HL-60/S4 (cell line): ENCODE measurements around the gene KIF26A.

Source experiments
- in situ Hi-C: fragments of 300-500 bp; cut with MboI; formaldehyde crosslinking; loops from 2 replicates; pipeline ENCODE4 v1.14.3; 2022; ENCODE audit warnings: low sequenced_read_pairs

KIF26A gene

GRCh38 chr14:104130974-104131651 is 7.3 kb upstream of the KIF26A start:
- in situ Hi-C loops = no loop called here

- in situ Hi-C loops = no loop called here
These were observed 6.2 kb upstream of the KIF26A start for GRCh38 chr14:104131968-104132732.

GRCh38 chr14:104132981-104133380 is 5.4 kb upstream of the KIF26A start:
- in situ Hi-C loops = no loop called here

- in situ Hi-C loops = no loop called here
These were observed 4.9 kb upstream of the KIF26A start for GRCh38 chr14:104133496-104133895.

- in situ Hi-C loops = no loop called here
These were observed 4.1 kb upstream of the KIF26A start for GRCh38 chr14:104134061-104134965.

DNA sequence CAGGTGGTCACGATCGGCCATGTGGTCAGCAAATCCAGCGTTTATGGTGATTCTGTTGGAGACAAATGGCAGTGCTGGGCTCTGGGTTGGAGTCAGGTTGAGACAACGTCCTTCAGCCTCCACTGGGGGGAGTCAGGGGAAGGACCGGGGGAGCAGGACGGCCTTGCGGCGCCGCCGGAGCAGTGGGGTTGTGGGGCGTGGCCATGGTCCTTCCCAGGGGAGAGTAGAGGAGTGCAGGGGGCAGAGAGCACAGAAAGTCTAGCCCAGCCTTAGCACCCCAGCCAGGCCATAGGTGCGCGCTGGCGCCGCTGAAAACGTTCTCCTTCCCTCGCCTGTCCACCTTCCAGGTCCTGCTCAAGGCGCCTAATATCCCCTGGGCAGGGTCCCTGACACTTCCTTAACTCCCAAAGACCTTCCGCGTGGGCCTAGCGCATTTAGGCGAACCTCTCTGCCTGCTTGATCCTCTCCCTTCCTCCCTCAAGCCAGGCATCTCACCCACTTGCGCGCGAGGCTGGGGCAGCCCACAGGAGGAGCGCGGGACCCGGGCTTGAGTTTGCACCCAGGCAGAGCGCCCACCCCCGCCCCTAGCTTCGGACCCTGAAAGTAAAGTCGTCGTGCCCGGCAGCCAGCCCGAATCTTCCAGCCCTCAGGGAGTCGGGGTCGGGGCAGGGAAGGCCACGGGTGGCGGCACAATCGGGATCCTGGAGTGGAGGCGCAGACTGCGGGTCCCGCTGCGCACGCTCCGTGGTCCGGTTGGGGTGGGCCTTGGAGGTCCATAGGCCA is 3.1 kb upstream of the KIF26A start:
- in situ Hi-C loops = no loop called here

- in situ Hi-C loops = no loop called here
These were observed 2.4 kb upstream of the KIF26A start for GRCh38 chr14:104135904-104136471.

DNA sequence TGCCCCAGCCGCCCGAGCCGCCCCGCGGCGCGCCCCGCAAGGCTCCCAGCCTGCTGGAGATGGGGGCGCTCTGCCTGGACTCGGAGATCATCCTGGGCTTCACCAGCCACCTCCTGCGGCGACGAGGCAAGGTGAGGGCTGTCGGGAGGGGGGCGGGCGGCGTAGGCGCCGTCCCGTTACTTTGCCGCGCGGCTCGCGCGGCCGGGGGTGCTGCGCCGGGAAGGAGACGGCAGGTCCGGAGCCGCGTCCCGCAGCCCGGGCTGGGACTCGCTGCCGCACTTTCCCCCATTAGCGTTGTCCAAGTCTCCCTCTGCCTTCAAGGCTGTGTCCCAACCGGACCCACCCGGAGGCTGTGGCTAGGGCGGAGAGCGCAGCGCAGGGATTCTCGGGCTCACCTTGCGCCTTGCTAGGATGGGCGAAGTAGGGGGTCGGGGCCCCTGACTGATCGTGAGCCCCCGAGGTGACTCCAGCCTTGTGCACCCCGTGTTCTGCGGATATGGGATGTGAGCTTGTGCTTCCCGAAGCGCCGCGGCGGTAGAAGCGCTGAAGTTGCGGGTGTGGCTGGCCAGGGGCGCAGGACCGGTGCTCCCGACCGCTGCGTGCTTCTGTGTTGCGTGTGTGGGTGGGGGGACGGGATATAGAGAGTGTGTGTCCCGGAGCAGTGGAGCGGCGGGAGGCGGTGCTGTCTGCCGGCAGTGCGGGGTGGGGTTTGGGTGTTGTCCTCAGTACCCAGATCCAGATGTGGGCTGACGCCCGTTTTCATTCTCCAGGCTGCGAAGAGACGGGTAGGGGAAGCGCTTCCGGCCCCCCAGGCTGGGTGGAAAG is 1.7 kb upstream of the KIF26A start:
- in situ Hi-C loops = no loop called here

GRCh38 chr14:104137297-104138097 is 890 bp upstream of the KIF26A start:
- in situ Hi-C loops = no loop called here

DNA sequence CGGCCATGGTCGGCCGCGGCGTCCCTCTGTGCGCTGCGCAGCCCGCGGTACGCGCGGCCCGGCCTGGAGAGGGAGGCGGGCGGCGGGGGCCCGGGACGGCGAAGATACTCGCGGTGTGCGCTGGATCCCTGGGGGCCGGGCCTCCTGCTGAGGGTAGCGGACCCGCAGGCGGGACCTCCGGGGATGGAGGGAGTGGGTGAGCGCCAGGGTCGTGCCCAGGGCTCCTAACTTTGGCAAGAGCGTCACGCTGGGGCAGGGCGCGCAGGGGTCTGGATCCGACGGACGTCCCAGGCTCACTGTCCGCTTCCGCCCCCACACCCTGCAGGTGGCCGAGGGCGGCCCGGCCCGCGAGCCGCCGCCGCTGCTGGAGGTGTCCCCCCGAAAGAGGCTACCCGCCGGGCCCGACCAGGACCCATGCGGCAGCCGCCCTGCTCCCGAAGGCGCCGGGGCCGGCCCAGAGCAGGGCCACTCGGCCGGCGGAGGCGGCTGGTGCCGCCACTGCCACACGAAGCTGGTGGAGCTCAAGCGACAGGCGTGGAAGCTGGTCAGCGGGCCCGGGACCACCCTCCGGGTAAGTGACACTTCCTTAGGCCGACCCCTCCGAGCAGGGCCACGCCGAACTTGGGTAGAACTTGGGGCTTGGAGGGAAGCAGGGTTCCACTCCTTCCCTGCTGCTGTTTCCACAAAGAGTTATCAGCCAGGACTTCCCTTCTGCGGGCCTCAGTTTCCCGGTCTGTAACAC is 502 bp downstream of the KIF26A start:
- in situ Hi-C loops = no loop called here

DNA sequence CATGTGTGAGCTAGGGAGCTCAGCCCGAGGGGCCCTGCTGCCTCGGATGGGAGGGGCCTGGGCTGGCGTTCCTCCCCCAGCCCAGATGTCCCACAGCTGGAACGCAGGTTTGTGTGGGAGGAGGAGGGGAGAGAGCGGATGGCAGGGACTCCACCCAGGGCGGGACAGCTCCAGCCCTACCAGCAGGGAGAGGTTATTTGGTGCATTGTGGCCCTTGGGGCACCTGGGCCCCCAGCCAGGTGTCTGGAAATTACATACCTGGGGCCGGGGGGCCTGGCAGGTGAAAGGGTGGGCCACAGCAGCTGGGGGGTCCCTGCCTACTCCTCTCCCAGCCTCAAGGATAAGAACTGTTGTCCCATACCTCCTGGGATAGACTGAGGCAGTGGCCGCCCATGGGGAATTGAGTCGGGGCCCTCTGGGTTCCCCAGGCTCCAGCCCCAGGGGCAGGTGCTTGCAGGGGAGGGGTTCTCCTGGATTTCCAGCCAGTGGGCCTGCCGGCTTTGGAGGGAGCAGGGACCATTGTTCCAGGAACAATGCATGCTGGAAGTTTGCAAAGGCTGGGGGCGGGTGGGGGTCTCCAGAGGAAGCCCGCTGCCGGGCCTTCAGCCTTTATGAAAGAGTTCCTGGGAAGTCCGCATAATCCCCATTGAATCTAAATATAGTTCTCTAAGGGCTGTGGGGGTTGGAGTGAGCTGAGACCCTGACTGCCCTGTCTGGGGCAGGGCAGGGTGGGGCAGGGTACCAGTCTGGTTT is 1.2 kb downstream of the KIF26A start:
- in situ Hi-C loops = no loop called here

- in situ Hi-C loops = no loop called here
These were observed 1.8 kb downstream of the KIF26A start for GRCh38 chr14:104140213-104140462.

- in situ Hi-C loops = no loop called here
These were observed 2.3 kb downstream of the KIF26A start for GRCh38 chr14:104140463-104141331.

GRCh38 chr14:104141621-104142091 is 3.3 kb downstream of the KIF26A start:
- in situ Hi-C loops = no loop called here

DNA sequence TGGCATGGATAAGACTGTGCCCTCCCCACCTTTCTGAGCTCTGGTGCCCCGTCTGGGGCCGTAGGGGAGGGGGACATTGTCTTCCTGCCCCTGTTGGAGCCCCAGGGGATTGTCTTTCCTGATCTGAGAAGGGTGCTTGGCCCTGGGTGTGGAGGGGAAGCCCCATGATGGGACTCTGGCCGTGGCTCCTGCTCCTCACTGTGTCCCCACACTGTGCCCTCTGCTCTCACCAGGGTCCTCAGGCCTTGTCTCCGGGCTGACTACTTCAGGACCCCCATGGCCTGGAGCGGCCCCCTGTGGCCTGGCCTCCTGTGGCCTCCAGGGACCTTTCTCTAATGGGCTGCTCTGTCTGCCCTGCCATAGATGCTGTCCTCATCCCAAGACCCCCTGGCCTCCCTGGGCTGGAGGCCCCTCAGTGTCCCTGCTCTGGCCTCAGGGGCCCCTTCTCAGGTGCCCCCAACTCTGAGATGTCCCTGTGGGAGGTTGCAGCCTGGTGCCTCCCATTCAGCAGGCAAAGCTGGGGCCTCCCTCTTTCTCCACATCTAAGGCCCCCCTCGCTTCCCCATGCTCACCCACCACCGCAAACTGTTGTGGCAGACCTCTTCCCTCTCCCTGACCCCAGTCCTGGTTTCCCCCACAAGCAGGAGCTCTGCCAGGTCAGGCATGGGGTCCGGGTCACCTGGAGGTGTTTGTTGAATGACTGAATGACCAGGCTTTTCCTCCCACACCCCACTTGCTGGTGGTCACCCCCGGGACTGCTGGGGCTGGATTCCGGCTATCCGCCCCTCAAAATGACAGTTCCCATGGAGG is 4.0 kb downstream of the KIF26A start:
- in situ Hi-C loops = no loop called here
